PFSK-1 (cell line): ENCODE data around the gene ANXA6.

Experiments used
- POLR2AphosphoS5 ChIP-seq: IDR thresholded peaks from 2 replicates; pipeline ENCODE4 v1.6.1; 2012; ENCODE audit warnings: low read depth, mild to moderate bottlenecking, control low read depth, low read length, moderate library complexity
- SIN3A ChIP-seq: IDR thresholded peaks from 2 replicates; pipeline ENCODE4 v1.6.1; 2012; ENCODE audit warnings: mild to moderate bottlenecking, low read length, moderate library complexity, borderline replicate concordance; ENCODE audit not compliant: insufficient read depth
- TAF1 ChIP-seq: IDR thresholded peaks from 2 replicates; pipeline ENCODE4 v1.6.1; 2012; ENCODE audit warnings: low read length, control low read depth, borderline replicate concordance; ENCODE audit not compliant: insufficient read depth

DNA sequence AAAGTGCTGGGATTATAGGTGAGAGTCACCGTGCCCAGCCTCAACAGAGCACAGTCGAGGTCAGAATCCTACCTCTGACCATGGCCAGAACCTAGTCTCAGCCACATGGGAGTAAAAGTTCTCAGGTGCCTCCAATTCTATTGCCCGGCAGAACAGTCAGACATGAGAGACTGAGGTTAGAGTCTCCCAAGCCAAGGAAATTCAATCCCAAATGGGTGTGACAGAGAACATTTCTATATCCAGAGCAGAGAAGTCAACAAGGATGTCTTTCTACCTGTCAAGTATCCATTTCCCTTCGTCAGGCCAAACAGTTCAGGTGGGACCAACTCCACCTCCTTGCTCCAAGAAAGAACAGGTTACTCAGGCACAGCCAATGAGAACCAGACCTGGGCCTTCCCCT lies 10.5 kb downstream of the ANXA6 start:
- TF ChIP-seq SIN3A (no peak), POLR2AphosphoS5 (no peak), TAF1 (no peak)
